ENCODE measurements around the gene SH3YL1. TPM values are rescaled to one million over a fixed set of nuclear protein-coding genes. Genes with fewer than 3 reads are reported as not detected.

Gene SH3YL1
- total RNA-seq, 1 experiment from 2014 or later, result 19.4 TPM

DNA sequence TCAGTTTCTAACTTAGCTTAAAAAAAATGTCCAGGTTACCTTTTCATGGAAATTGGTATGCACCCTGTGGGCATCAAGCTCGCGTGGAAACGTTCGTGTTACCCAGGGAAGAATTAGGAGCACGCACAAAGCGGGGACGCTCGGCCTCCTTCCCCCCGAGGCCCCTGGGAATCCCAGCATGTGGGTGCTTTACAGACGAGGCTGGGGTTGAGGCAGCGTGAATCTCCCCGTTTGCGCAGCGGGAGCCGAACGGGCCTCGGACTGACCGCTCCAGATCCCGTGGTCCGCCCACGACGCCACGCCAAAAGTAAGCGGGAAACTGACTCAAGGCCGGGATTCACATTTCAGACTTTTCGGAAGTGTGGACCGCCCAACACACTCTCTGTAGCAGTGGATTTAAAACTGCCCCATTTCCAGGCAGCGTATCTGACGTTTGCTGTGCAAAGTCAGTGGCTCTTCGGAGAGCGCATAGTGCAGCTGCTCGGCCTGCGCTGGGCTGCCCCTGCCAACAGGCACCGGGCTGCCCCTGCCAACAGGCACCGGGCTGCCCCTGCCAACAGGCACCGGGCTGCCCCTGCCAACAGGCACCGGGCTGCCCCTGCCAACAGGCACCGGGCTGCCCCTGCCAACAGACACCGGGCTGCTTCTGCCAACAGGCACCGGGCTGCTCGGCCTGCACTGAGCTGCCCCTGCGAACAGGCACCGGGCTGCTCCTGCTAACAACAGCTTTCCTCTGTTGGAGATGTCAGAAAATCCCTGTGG lies 49.7 kb downstream of the SH3YL1 start:
- Histone ChIP-seq H3K9me3 (peaks cover 12% of the 10 kb centered on the region), H3K27me3 (peaks cover 3% of the 10 kb centered on the region), H3K4me3 (no peak overlapping the region), H3K36me3 (no peaks in the 10 kb centered on the region)
- DNase-seq, result peak; percentile 37

DNA sequence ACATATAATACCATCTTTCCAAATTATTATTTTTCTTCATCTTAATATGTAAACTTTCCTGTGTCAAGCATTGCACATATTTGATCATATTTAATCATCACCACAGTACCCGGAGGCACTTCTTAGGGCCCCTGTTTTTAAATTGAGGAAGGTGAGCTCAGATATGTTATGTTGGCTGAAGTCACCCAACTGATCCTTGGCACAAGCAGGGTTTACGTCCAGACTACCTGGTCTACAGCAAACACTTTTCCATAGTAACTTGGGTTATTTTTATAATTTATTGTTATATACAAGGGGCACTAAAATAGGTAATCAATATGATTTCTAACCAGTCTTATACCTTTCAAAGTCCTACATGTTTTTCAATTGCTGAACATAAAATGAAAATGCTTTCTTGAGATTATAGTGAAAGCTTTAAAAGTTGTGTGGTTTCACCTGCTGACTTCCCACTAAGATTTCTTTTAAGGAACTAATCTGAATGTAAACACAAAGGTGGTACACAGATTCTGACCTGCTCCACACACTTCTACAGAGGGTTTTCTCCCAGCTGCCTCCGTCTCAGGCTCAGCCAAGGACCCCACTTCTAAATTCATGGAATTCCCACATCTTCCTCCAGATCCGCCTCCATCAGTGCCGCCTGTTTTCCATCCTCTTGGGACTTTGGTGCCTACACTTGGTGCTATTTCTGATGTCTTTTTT lies 52.2 kb downstream of the SH3YL1 start:
- H3K9me3 ChIP-seq, result peaks cover 12% of the 10 kb centered on the region
- H3K27me3 ChIP-seq, result peaks cover 3% of the 10 kb centered on the region
- DNase-seq, result no peak
- H3K36me3 ChIP-seq, result no peaks in the 10 kb centered on the region
- no peak overlapping the region for H3K4me3 ChIP-seq

DNA sequence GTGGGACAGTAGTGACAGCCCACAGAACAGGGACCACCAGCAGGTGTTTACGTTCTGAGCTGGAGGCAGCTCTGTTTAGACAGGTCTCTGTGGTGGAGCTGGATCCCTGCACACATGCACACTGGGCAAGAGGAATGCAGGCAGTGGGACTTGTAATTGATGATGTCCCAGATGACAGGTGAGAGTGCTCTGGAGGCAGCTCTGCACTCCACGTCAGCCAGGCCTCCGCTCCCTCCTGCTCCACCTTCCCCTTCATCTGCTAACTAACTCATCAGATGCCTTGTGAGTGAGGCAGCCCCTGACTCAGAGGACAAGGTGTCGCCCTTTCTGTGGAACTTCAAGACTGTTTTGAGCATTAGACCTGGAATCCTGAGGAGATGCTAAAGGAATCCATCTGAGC lies 53.2 kb downstream of the SH3YL1 start:
- DNase-seq, result no peak
- Histone ChIP-seq H3K4me3 (no peak overlapping the region), H3K36me3 (no peaks in the 10 kb centered on the region), H3K9me3 (peaks cover 12% of the 10 kb centered on the region), H3K27me3 (peaks cover 3% of the 10 kb centered on the region)

- no peak for DNase-seq
- H3K4me3 ChIP-seq, result no peak overlapping the region
- peaks cover 3% of the 10 kb centered on the region for H3K27me3 ChIP-seq
- peaks cover 12% of the 10 kb centered on the region for H3K9me3 ChIP-seq
- H3K36me3 ChIP-seq, result no peaks in the 10 kb centered on the region
These were observed 54.4 kb downstream of the SH3YL1 start for GRCh38 chr2:209470-209869.

- Histone ChIP-seq H3K4me3 (no peak overlapping the region), H3K9me3 (peaks cover 10% of the 10 kb centered on the region), H3K27me3 (no peaks in the 10 kb centered on the region; the same call in 1 of the 2 replicates), H3K36me3 (no peaks in the 10 kb centered on the region)
- no peak for DNase-seq
These were observed 55.5 kb downstream of the SH3YL1 start for GRCh38 chr2:208335-208734.

GRCh38 chr2:203984-204383 lies 59.8 kb downstream of the SH3YL1 start:
- DNase-seq, result no peak
- no peak overlapping the region for H3K4me3 ChIP-seq

DNA sequence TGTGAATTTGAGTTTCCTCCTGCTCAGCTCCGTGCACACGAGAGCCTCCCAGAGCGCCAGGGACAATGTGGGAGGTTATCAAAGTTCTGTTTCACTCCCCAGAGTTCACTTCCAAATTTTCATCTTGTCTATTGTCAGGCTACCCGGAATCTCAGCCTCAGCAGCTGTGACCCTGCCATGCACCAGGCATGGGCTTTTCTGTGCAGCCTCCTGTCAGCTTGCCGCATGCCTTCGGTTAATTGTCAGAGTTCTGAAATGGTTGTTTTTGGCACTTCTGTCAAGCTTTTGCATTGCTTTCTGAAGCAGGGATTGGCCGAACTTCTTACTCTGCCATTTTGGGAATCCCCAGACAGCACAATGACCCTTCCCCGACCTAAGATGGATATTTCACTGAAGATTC lies 60.4 kb downstream of the SH3YL1 start:
- Histone ChIP-seq H3K36me3 (no peaks in the 10 kb centered on the region), H3K4me3 (no peak overlapping the region), H3K27me3 (no peaks in the 10 kb centered on the region), H3K9me3 (no peaks in the 10 kb centered on the region)
- no peak for DNase-seq

More at GRCh38 chr2:203984-204383, 59.8 kb downstream of the SH3YL1 start:
- Histone ChIP-seq H3K27me3 (no peaks in the 10 kb centered on the region; the same call in 1 of the 2 replicates), H3K9me3 (no peaks in the 10 kb centered on the region), H3K36me3 (no peaks in the 10 kb centered on the region)

DNA sequence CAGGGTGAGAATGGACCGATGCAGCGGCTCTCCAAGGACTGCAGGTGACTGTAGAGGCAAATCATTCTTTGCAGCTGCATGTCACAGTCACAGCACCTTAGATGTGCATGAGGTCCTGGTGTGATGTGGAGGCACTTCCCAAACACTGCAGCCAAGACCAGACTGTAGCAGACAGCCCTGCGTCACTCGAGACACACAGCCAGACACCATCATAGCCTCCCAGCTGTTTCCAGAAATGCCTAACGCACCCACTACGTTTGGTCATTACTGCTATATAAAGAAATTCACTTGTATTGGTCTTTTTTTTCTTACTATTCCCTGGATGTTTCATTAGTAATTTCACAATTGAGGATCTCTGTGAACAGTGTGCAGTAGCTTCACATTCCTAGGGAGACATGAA lies 60.9 kb downstream of the SH3YL1 start:
- Histone ChIP-seq H3K36me3 (no peaks in the 10 kb centered on the region), H3K9me3 (no peaks in the 10 kb centered on the region), H3K27me3 (no peaks in the 10 kb centered on the region), H3K4me3 (no peak overlapping the region)
- no peak for DNase-seq

- Histone ChIP-seq H3K27me3 (no peaks in the 10 kb centered on the region), H3K4me3 (no peak overlapping the region), H3K9me3 (no peaks in the 10 kb centered on the region), H3K36me3 (no peaks in the 10 kb centered on the region)
- DNase-seq, result peak; percentile 37
These were observed 62.0 kb downstream of the SH3YL1 start for GRCh38 chr2:201648-202433.

- no peak overlapping the region for H3K4me3 ChIP-seq
- no peaks in the 10 kb centered on the region for H3K36me3 ChIP-seq
- no peaks in the 10 kb centered on the region for H3K27me3 ChIP-seq
- DNase-seq, result no peak
- no peaks in the 10 kb centered on the region for H3K9me3 ChIP-seq
These were observed 64.5 kb downstream of the SH3YL1 start for GRCh38 chr2:199041-199966.

DNA sequence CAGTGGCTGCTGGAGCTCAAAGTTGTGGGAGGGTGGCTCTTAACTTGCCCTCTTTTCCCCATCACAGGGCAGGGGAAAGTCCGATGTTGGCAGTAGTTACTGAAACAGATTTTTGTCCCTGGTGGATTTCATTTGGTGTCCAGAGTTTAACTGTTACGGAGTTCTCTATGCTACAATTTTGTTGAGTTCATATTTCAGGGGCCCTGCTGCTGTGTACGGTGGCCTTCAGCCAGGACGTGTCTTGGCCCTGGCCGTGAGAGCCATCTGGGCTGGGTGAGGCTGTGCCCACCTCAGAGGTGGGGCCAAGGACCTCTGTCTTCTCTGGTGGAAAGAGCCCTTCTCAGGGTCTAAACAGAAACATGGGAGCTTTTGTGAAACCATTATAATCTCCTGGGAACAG lies 67.4 kb downstream of the SH3YL1 start:
- no peaks in the 10 kb centered on the region for H3K27me3 ChIP-seq
- H3K4me3 ChIP-seq, result no peak overlapping the region
- DNase-seq, result no peak
- H3K36me3 ChIP-seq, result no peaks in the 10 kb centered on the region
- H3K9me3 ChIP-seq, result no peaks in the 10 kb centered on the region

DNA sequence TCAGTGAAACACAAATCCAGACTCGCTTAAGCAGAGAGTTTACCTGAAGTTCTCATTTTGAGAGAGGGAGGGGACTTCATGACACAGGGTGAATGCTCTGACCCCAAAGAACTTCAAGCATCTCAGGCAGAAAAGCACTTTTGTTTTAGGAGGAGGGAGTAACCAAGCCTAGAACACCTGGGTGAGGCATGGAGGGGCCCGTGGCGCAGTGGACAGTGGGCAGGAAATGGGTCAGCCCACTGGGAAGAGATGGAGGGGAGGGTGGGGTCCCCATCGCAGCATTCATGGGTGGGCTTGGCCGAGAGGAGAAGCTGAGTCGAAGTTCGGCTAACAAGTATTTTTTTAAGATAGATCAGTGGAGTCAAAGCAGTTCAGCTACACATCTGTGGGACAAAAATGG lies 67.9 kb downstream of the SH3YL1 start:
- H3K4me3 ChIP-seq, result no peak overlapping the region
- no peak for DNase-seq
- no peaks in the 10 kb centered on the region for H3K36me3 ChIP-seq
- no peaks in the 10 kb centered on the region for H3K9me3 ChIP-seq
- no peaks in the 10 kb centered on the region for H3K27me3 ChIP-seq

GRCh38 chr2:193141-193671 lies 70.6 kb downstream of the SH3YL1 start:
- Histone ChIP-seq H3K36me3 (no peaks in the 10 kb centered on the region), H3K4me3 (no peak overlapping the region), H3K27me3 (no peaks in the 10 kb centered on the region), H3K9me3 (no peaks in the 10 kb centered on the region)
- DNase-seq, result peak; percentile 80

- DNase-seq, result no peak
- no peaks in the 10 kb centered on the region for H3K36me3 ChIP-seq
- no peaks in the 10 kb centered on the region for H3K27me3 ChIP-seq
- H3K9me3 ChIP-seq, result no peaks in the 10 kb centered on the region
- no peak overlapping the region for H3K4me3 ChIP-seq
These were observed 72.3 kb downstream of the SH3YL1 start for GRCh38 chr2:191311-192190.

- no peaks in the 10 kb centered on the region for H3K27me3 ChIP-seq
- H3K9me3 ChIP-seq, result no peaks in the 10 kb centered on the region
- H3K36me3 ChIP-seq, result no peaks in the 10 kb centered on the region
- no peak for DNase-seq
- H3K4me3 ChIP-seq, result no peak overlapping the region
These were observed 76.0 kb downstream of the SH3YL1 start for GRCh38 chr2:187825-188224.

Measured in MG63 (cell line).